GM23338 (cell line): ENCODE results near the gene GLA. TPM values are rescaled to one million over a fixed set of nuclear protein-coding genes. Genes with fewer than 3 reads are reported as not detected.

Experiments
- ATAC-seq: fragments of 200-7000 bp; cut with Tn5 transposase; 3 replicates; pipeline ENCODE4 v1.9.1; 2020
- DNase-seq: peaks from one replicate; pipeline ENCODE4 v3.0.0-alpha.2; 2015; ENCODE audit warnings: low spot score
- H2AFZ ChIP-seq: fragments of 200-600 bp; sonication (generic); 2 replicates; pipeline ENCODE4 v1.8.0; 2016; ENCODE audit warnings: antibody characterized with exemption, mild to moderate bottlenecking, moderate library complexity
- H3F3A ChIP-seq: fragments of 200-600 bp; sonication (generic); replicated peaks from 2 replicates; pipeline ENCODE4 v1.8.0; 2017; ENCODE audit warnings: antibody characterized with exemption, mixed run types, low read depth
- H3K27ac ChIP-seq: fragments of 200-600 bp; sonication (generic); 2 replicates; pipeline ENCODE4 v1.6.1; 2016; ENCODE audit warnings: low read depth
- H3K27me3 ChIP-seq: fragments of 200-600 bp; sonication (generic); 2 replicates; pipeline ENCODE4 v1.8.0; 2016; ENCODE audit warnings: mild to moderate bottlenecking, mixed run types, moderate library complexity; ENCODE audit not compliant: insufficient read depth
- H3K36me3 ChIP-seq: fragments of 200-600 bp; sonication (generic); 2 replicates; pipeline ENCODE4 v1.8.0; 2016; ENCODE audit warnings: mild to moderate bottlenecking; ENCODE audit not compliant: insufficient read depth
- H3K4me1 ChIP-seq: fragments of 200-600 bp; sonication (generic); 2 replicates; pipeline ENCODE4 v1.8.0; 2016; ENCODE audit warnings: mild to moderate bottlenecking, moderate library complexity; ENCODE audit not compliant: insufficient read depth
- H3K4me2 ChIP-seq: fragments of 200-600 bp; sonication (generic); 2 replicates; pipeline ENCODE4 v1.7.1; 2017; ENCODE audit warnings: mixed run types
- H3K4me3 ChIP-seq: fragments of 200-600 bp; sonication (generic); 2 replicates; pipeline ENCODE4 v1.6.1; 2016; ENCODE audit warnings: mixed run types
- H3K79me2 ChIP-seq: fragments of 200-600 bp; sonication (generic); replicated peaks from 2 replicates; pipeline ENCODE4 v1.8.0; 2017; ENCODE audit warnings: mild to moderate bottlenecking; ENCODE audit not compliant: insufficient read depth
- H3K9me2 ChIP-seq: fragments of 200-600 bp; sonication (generic); 2 replicates; pipeline ENCODE4 v1.8.0; 2017; ENCODE audit not compliant: insufficient read depth
- H4K20me1 ChIP-seq: fragments of 200-600 bp; sonication (generic); replicated peaks from 2 replicates; pipeline ENCODE4 v1.8.0; 2017; ENCODE audit warnings: mild to moderate bottlenecking; ENCODE audit not compliant: insufficient read depth
- H3K27ac Mint-ChIP-seq: 2 replicates; pipeline ENCODE4 v1.8.0; 2020; ENCODE audit warnings: inconsistent platforms, mild to moderate bottlenecking, moderate library complexity, mixed read lengths
- H3K27me3 Mint-ChIP-seq: 3 replicates; pipeline ENCODE4 v1.8.0; 2022; ENCODE audit warnings: low read depth, mild to moderate bottlenecking, moderate library complexity, mixed read lengths, inconsistent platforms; ENCODE audit not compliant: insufficient read depth, poor library complexity
- H3K36me3 Mint-ChIP-seq: 3 replicates; pipeline ENCODE4 v1.8.0; 2021; ENCODE audit warnings: low read depth, mild to moderate bottlenecking, inconsistent platforms, moderate library complexity, mixed read lengths
- H3K4me1 Mint-ChIP-seq: 3 replicates; pipeline ENCODE4 v1.8.0; 2020; ENCODE audit warnings: mild to moderate bottlenecking, inconsistent platforms, mixed read lengths
- H3K4me3 Mint-ChIP-seq: 3 replicates; pipeline ENCODE4 v1.8.0; 2021; ENCODE audit warnings: moderate library complexity, mild to moderate bottlenecking, inconsistent platforms, mixed read lengths
- H3K9me3 Mint-ChIP-seq: 3 replicates; pipeline ENCODE4 v1.8.0; 2020; ENCODE audit warnings: moderate library complexity, mild to moderate bottlenecking, inconsistent platforms, mixed read lengths
- CTCF ChIP-seq, 2 experiments: fragments of 200-600 bp in 1 of 2; sonication (generic) in 1 of 2; conservative IDR thresholded peaks; 2 replicates each; pipeline versions ENCODE4 v1.5.1 to v1.6.1; 2016 to 2017; ENCODE audit warnings: antibody characterized with exemption in 2 of 2, low read depth in 2 of 2, mild to moderate bottlenecking in 2 of 2, moderate library complexity in 1 of 2
- EZH2phosphoT487 ChIP-seq: fragments of 200-600 bp; sonication (generic); IDR thresholded peaks from one replicate; pipeline ENCODE4 v1.8.1; 2018; ENCODE audit warnings: antibody characterized with exemption; ENCODE audit not compliant: unreplicated experiment
- JUNB ChIP-seq: IDR thresholded peaks from one replicate; pipeline ENCODE4 v1.6.1; 2016; ENCODE audit warnings: antibody characterized with exemption; ENCODE audit not compliant: unreplicated experiment
- POLR2AphosphoS5 ChIP-seq: IDR thresholded peaks from 2 replicates; pipeline ENCODE4 v1.6.1; 2016; ENCODE audit warnings: antibody characterized with exemption, low read depth
- STAT1 ChIP-seq: IDR thresholded peaks from one replicate; pipeline ENCODE4 v1.6.1; 2016; ENCODE audit warnings: antibody characterized with exemption; ENCODE audit not compliant: unreplicated experiment
- ZNF114 ChIP-seq: fragments of 250-450 bp; sonication (Bioruptor Pico); IDR thresholded peaks from 2 replicates; pipeline ENCODE4 v1.5.0; 2020; ENCODE audit warnings: mild to moderate bottlenecking, moderate library complexity
- ZNF331 ChIP-seq: fragments of 250-450 bp; sonication (Bioruptor Pico); IDR thresholded peaks from 2 replicates; pipeline ENCODE4 v1.5.0; 2020; ENCODE audit warnings: low read depth, mild to moderate bottlenecking, moderate library complexity
- polyA plus RNA-seq: library from polyadenylated mRNA; unstranded; fragments of >200 nt; fragmentation: Nextera tagmentation; extraction: Ambion mirVana; gene quantifications from 2 replicates; pipeline ENCODE4 v1.2.1, GENCODE V29; 2016
- total RNA-seq: library from RNA; depleted of rRNA; stranded (reverse); fragments of >200 nt; shearing (Covaris generic); gene quantifications from 2 replicates; pipeline ENCODE4 v1.2.3, GENCODE V29; 2014
- TF ChIP-seq, protein P1 (sequence below): IDR thresholded peaks from 2 replicates; pipeline ENCODE4 v1.6.1; 2016; ENCODE audit warnings: antibody characterized with exemption
- TF ChIP-seq, protein P2 (sequence below): IDR thresholded peaks from one replicate; pipeline ENCODE4 v1.6.1; 2018; ENCODE audit warnings: antibody characterized with exemption; ENCODE audit not compliant: unreplicated experiment

Gene GLA
- total and polyA plus RNA-seq, 2 experiments from 2014 or later: 34.7 to 44.4 TPM

GRCh38 chrX:101409043-101409442 lies 1.3 kb upstream of the GLA start:
- H3K4me3 ChIP-seq: peak overlapping the region; percentile 79
- H2AFZ ChIP-seq: no peak overlapping the region
- TF ChIP-seq ZNF331 (CRISPR knock-in tag): no peak
- no peak for TF ChIP-seq EZH2phosphoT487
- Mint-ChIP-seq H3K4me3 (peak overlapping the region; percentile 93), H3K27me3 (peaks cover 10% of the 10 kb centered on the region), H3K4me1 (peaks cover 13% of the 10 kb centered on the region; the same call in 2 of the 3 replicates), H3K36me3 (peaks cover 21% of the 10 kb centered on the region), H3K9me3 (no peaks in the 10 kb centered on the region), H3K27ac (peak overlapping the region; percentile 80)
- 0 out of 2 replicates have a peak, but pooled peaks cover 2% of the 10 kb centered on the region for H3K4me1 ChIP-seq
- peak overlapping the region; percentile 86 for H3K4me2 ChIP-seq
- H3K9me2 ChIP-seq: no peaks in the 10 kb centered on the region
- no peaks in the 10 kb centered on the region; the same call in 1 of the 2 replicates for H3K36me3 ChIP-seq
- H4K20me1 ChIP-seq: no peaks in the 10 kb centered on the region
- H3K27ac ChIP-seq: peak overlapping the region; percentile 94; the same call in 1 of the 2 replicates
- ATAC-seq: no peak
- no peaks in the 10 kb centered on the region for H3K27me3 ChIP-seq
- H3K79me2 ChIP-seq: peaks cover 73% of the 10 kb centered on the region
- no peaks in the 10 kb centered on the region for H3F3A ChIP-seq
- peak; percentile 11 for DNase-seq

GRCh38 chrX:101408532-101408841 lies 762 bp upstream of the GLA start:
- DNase-seq (no peak), ATAC-seq (peak; percentile 17)
- peak overlapping the region; percentile 94 for H3K27ac ChIP-seq
- H3K4me3 ChIP-seq: peak overlapping the region; percentile 79
- no peak overlapping the region for H2AFZ ChIP-seq
- H3K9me2 ChIP-seq: no peaks in the 10 kb centered on the region
- Mint-ChIP-seq H3K9me3 (no peaks in the 10 kb centered on the region), H3K27me3 (peaks cover 10% of the 10 kb centered on the region), H3K4me3 (peak overlapping the region; percentile 93), H3K4me1 (peaks cover 13% of the 10 kb centered on the region; the same call in 2 of the 3 replicates), H3K27ac (peak overlapping the region; percentile 99), H3K36me3 (peaks cover 26% of the 10 kb centered on the region)
- H3F3A ChIP-seq: no peaks in the 10 kb centered on the region
- H3K4me2 ChIP-seq: peak overlapping the region; percentile 86
- no peaks in the 10 kb centered on the region for H4K20me1 ChIP-seq
- no peaks in the 10 kb centered on the region; the same call in 1 of the 2 replicates for H3K36me3 ChIP-seq
- 0 out of 2 replicates have a peak, but pooled peaks cover 2% of the 10 kb centered on the region for H3K4me1 ChIP-seq
- no peaks in the 10 kb centered on the region for H3K27me3 ChIP-seq
- H3K79me2 ChIP-seq: peaks cover 73% of the 10 kb centered on the region
- TF ChIP-seq CTCF (conservative IDR thresholded peaks at IDR 0.05; ENCODE audit: low read depth in 2 of 2) (no peak), ZNF114 (CRISPR knock-in tag) (no peak), JUNB (no peak), POLR2AphosphoS5 (no peak), EZH2phosphoT487 (no peak), STAT1 (no peak), ZNF331 (CRISPR knock-in tag) (no peak)
- TF ChIP-seq, protein P1, sequence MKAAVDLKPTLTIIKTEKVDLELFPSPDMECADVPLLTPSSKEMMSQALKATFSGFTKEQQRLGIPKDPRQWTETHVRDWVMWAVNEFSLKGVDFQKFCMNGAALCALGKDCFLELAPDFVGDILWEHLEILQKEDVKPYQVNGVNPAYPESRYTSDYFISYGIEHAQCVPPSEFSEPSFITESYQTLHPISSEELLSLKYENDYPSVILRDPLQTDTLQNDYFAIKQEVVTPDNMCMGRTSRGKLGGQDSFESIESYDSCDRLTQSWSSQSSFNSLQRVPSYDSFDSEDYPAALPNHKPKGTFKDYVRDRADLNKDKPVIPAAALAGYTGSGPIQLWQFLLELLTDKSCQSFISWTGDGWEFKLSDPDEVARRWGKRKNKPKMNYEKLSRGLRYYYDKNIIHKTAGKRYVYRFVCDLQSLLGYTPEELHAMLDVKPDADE: no peak
- TF ChIP-seq, protein P2, sequence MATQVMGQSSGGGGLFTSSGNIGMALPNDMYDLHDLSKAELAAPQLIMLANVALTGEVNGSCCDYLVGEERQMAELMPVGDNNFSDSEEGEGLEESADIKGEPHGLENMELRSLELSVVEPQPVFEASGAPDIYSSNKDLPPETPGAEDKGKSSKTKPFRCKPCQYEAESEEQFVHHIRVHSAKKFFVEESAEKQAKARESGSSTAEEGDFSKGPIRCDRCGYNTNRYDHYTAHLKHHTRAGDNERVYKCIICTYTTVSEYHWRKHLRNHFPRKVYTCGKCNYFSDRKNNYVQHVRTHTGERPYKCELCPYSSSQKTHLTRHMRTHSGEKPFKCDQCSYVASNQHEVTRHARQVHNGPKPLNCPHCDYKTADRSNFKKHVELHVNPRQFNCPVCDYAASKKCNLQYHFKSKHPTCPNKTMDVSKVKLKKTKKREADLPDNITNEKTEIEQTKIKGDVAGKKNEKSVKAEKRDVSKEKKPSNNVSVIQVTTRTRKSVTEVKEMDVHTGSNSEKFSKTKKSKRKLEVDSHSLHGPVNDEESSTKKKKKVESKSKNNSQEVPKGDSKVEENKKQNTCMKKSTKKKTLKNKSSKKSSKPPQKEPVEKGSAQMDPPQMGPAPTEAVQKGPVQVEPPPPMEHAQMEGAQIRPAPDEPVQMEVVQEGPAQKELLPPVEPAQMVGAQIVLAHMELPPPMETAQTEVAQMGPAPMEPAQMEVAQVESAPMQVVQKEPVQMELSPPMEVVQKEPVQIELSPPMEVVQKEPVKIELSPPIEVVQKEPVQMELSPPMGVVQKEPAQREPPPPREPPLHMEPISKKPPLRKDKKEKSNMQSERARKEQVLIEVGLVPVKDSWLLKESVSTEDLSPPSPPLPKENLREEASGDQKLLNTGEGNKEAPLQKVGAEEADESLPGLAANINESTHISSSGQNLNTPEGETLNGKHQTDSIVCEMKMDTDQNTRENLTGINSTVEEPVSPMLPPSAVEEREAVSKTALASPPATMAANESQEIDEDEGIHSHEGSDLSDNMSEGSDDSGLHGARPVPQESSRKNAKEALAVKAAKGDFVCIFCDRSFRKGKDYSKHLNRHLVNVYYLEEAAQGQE: no peak
